IMR-90 (cell line): ENCODE data around the gene LSM14B. TPM values are rescaled to one million over a fixed set of nuclear protein-coding genes. Genes with fewer than 3 reads are reported as not detected.

Source experiments
- ATAC-seq: fragments of 200-7000 bp; cut with Tn5 transposase; 2 replicates; pipeline ENCODE4 v1.9.1; 2020; ENCODE audit warnings: low read depth, mild to moderate bottlenecking, moderate library complexity
- BruUV-seq: library from RNA; stranded (reverse); fragments of 400-500 nt; replicated peaks from 2 replicates; lab custom pipeline; 2021; lab: Mats Ljungman, UMichigan
- CTCF ChIA-PET: fragments of 300-600 bp; formaldehyde crosslinking; extraction: SDS; loops from one replicate; lab custom pipeline; 2021; ENCODE audit warnings: antibody characterized with exemption; lab: Yijun Ruan, JAX
- POLR2A ChIA-PET: fragments of 300-600 bp; sonication (Branson Sonifier 250); formaldehyde crosslinking; loops from one replicate; lab custom pipeline; 2022; ENCODE audit warnings: antibody characterized with exemption; ENCODE audit not compliant: unreplicated experiment; lab: Charles Lee
- DNase-seq: peaks from one replicate; pipeline ENCODE4 v3.0.0; 2013
- H2AFZ ChIP-seq: replicated peaks from 2 replicates; pipeline ENCODE3; 2013; ENCODE audit warnings: low read length, mild to moderate bottlenecking; ENCODE audit not compliant: poor library complexity
- H2AK5ac ChIP-seq: 2 replicates; pipeline ENCODE4 v1.6.1; 2013; ENCODE audit warnings: low read depth, low read length, inconsistent platforms
- H2AK9ac ChIP-seq: replicated peaks from 2 replicates; pipeline ENCODE3; 2013; ENCODE audit warnings: mild to moderate bottlenecking, low read depth, low read length, moderate library complexity; ENCODE audit not compliant: poor library complexity
- H2BK120ac ChIP-seq: 2 replicates; pipeline ENCODE4 v1.6.1; 2013; ENCODE audit warnings: low read depth, low read length, inconsistent platforms
- H2BK15ac ChIP-seq: 3 replicates; pipeline ENCODE4 v1.6.1; 2013; ENCODE audit warnings: low read depth, low read length, inconsistent platforms
- H2BK20ac ChIP-seq: 2 replicates; pipeline ENCODE4 v1.6.1; 2013; ENCODE audit warnings: low read depth, mild to moderate bottlenecking, inconsistent platforms, low read length, moderate library complexity
- H2BK5ac ChIP-seq: 2 replicates; pipeline ENCODE4 v1.6.1; 2013; ENCODE audit warnings: mild to moderate bottlenecking, low read depth, low read length, inconsistent platforms; ENCODE audit not compliant: poor library complexity, severe bottlenecking
- H3K14ac ChIP-seq: replicated peaks from 2 replicates; pipeline ENCODE4 v1.6.1; 2013; ENCODE audit warnings: low read depth, low read length, inconsistent platforms
- H3K18ac ChIP-seq: 2 replicates; pipeline ENCODE4 v1.6.1; 2013; ENCODE audit warnings: low read depth, low read length, control low read depth
- H3K23ac ChIP-seq: 2 replicates; pipeline ENCODE4 v1.6.1; 2013; ENCODE audit warnings: low read depth, low read length, inconsistent platforms
- H3K27ac ChIP-seq: 2 replicates; pipeline ENCODE4 v1.5.1; 2013; ENCODE audit warnings: mild to moderate bottlenecking, control low read depth, low read length; ENCODE audit not compliant: insufficient read depth
- H3K27me3 ChIP-seq: 2 replicates; pipeline ENCODE4 v1.6.1; 2013; ENCODE audit warnings: low read length; ENCODE audit not compliant: control insufficient read depth, insufficient read depth
- H3K36me3 ChIP-seq: 2 replicates; pipeline ENCODE4 v1.6.1; 2013; ENCODE audit warnings: low read length, mixed read lengths; ENCODE audit not compliant: control insufficient read depth, insufficient read depth
- H3K4ac ChIP-seq: 2 replicates; pipeline ENCODE4 v1.6.1; 2013; ENCODE audit warnings: low read depth, low read length, inconsistent platforms
- H3K4me1 ChIP-seq: 2 replicates; pipeline ENCODE4 v1.6.1; 2013; ENCODE audit warnings: low read length, mixed read lengths; ENCODE audit not compliant: control insufficient read depth, insufficient read depth
- H3K4me2 ChIP-seq: 2 replicates; pipeline ENCODE4 v1.6.1; 2013; ENCODE audit warnings: low read depth, mild to moderate bottlenecking, control low read depth, low read length, moderate library complexity
- H3K4me3 ChIP-seq: 2 replicates; pipeline ENCODE4 v1.5.1; 2013; ENCODE audit warnings: low read depth, mild to moderate bottlenecking, control low read depth, low read length, moderate library complexity; ENCODE audit not compliant: insufficient read depth
- H3K56ac ChIP-seq: 2 replicates; pipeline ENCODE4 v1.6.1; 2013; ENCODE audit warnings: low read length, inconsistent platforms; ENCODE audit not compliant: insufficient read depth; ENCODE audit errors: extremely low read depth
- H3K79me1 ChIP-seq, 2 experiments: 2 replicates each; pipeline ENCODE4 v1.6.1; 2013; ENCODE audit warnings: low read length in 2 of 2, inconsistent platforms in 1 of 2, low read depth in 1 of 2
- H3K9ac ChIP-seq: 2 replicates; pipeline ENCODE4 v1.6.1; 2013; ENCODE audit warnings: low read depth, low read length, control low read depth
- H3K9me1 ChIP-seq: 2 replicates; pipeline ENCODE4 v1.6.1; 2013; ENCODE audit warnings: low read length, inconsistent platforms; ENCODE audit not compliant: insufficient read depth
- H3K9me3 ChIP-seq: 2 replicates; pipeline ENCODE4 v1.6.1; 2013; ENCODE audit warnings: low read length; ENCODE audit not compliant: control insufficient read depth, insufficient read depth
- H4K20me1 ChIP-seq: 2 replicates; pipeline ENCODE4 v1.6.1; 2013; ENCODE audit warnings: low read length, inconsistent platforms; ENCODE audit not compliant: insufficient read depth
- H4K5ac ChIP-seq: 2 replicates; pipeline ENCODE4 v1.6.1; 2013; ENCODE audit warnings: mild to moderate bottlenecking, low read depth, low read length, control low read depth
- H4K8ac ChIP-seq, 2 experiments: 2 replicates each; pipeline ENCODE4 v1.6.1; 2013; ENCODE audit warnings: low read depth in 2 of 2, low read length in 2 of 2, control low read depth in 1 of 2, inconsistent platforms in 1 of 2
- H4K91ac ChIP-seq: 2 replicates; pipeline ENCODE4 v1.6.1; 2013; ENCODE audit warnings: low read depth, low read length, inconsistent platforms; ENCODE audit not compliant: insufficient read depth
- BHLHE40 ChIP-seq: fragments of 150-350 bp; IDR thresholded peaks from 2 replicates; pipeline ENCODE4 v1.6.1; 2016; ENCODE audit warnings: mild to moderate bottlenecking, low read depth, low read length
- CEBPB ChIP-seq: IDR thresholded peaks from 2 replicates; pipeline ENCODE4 v1.6.1; 2012; ENCODE audit warnings: low read depth, low read length, improper control_type of control experiment
- ELK1 ChIP-seq: fragments of 150-350 bp; IDR thresholded peaks from 2 replicates; pipeline ENCODE4 v1.6.1; 2016; ENCODE audit warnings: low read depth, mild to moderate bottlenecking, low read length, moderate library complexity, borderline replicate concordance
- FOS ChIP-seq: fragments of 150-350 bp; IDR thresholded peaks from 2 replicates; pipeline ENCODE4 v1.6.1; 2016; ENCODE audit warnings: low read depth, low read length
- MAFK ChIP-seq: IDR thresholded peaks from 2 replicates; pipeline ENCODE4 v1.6.1; 2012; ENCODE audit warnings: low read depth, low read length, improper control_type of control experiment
- MXI1 ChIP-seq: IDR thresholded peaks from 2 replicates; pipeline ENCODE4 v1.6.1; 2012; ENCODE audit warnings: low read depth, mild to moderate bottlenecking, low read length, moderate library complexity, borderline replicate concordance
- NFE2L2 ChIP-seq: fragments of 150-350 bp; IDR thresholded peaks from 2 replicates; pipeline ENCODE4 v1.6.1; 2016; ENCODE audit warnings: low read depth, mild to moderate bottlenecking, low read length
- POLR2A ChIP-seq: IDR thresholded peaks from 2 replicates; pipeline ENCODE4 v1.6.1; 2012; ENCODE audit warnings: mild to moderate bottlenecking, low read depth, low read length
- RAD21 ChIP-seq: IDR thresholded peaks from 2 replicates; pipeline ENCODE4 v1.6.1; 2012; ENCODE audit warnings: low read length, improper control_type of control experiment
- RCOR1 ChIP-seq: IDR thresholded peaks from 2 replicates; pipeline ENCODE4 v1.6.1; 2012; ENCODE audit warnings: mild to moderate bottlenecking, low read length, improper control_type of control experiment; ENCODE audit not compliant: insufficient replicate concordance
- RFX5 ChIP-seq: IDR thresholded peaks from 2 replicates; pipeline ENCODE4 v1.8.0; 2012; ENCODE audit warnings: low read depth, mild to moderate bottlenecking, low read length, moderate library complexity
- SMC3 ChIP-seq: fragments of 150-350 bp; IDR thresholded peaks from 2 replicates; pipeline ENCODE4 v1.6.1; 2016; ENCODE audit warnings: low read depth, mild to moderate bottlenecking, antibody characterized with exemption, low read length, moderate library complexity
- WGBS, 2 experiments: methylation state at CpG; one replicate each; pipeline versions ENCODE4 v1.1.5 to v1.1.7; 2013; ENCODE audit warnings: missing lambda C conversion rate in 2 of 2; ENCODE audit not compliant: insufficient read length in 1 of 2; ENCODE audit errors: extremely low coverage in 2 of 2; 5-methylcytosine and 5-hydroxymethylcytosine counted together
- dilution Hi-C: fragments of 300-500 bp; cut with HindIII; formaldehyde crosslinking; loops from one replicate; pipeline ENCODE4 v1.14.3; 2018; ENCODE audit warnings: low sequenced_read_pairs; ENCODE audit not compliant: unreplicated experiment
- in situ Hi-C: fragments of 300-500 bp; cut with MboI; formaldehyde crosslinking; loops from 3 replicates; pipeline ENCODE4 v1.14.3; 2019; ENCODE audit warnings: low sequenced_read_pairs, inconsistent platforms, mixed read lengths
- intact Hi-C: fragments of 100-400 bp; cut with micrococcal nuclease; formaldehyde crosslinking; loops from 2 replicates; pipeline ENCODE4 v1.10.0; 2022
- polyA plus RNA-seq, 3 experiments: library from polyadenylated mRNA; depleted of rRNA; stranded (reverse); fragments of >200 nt; gene quantifications; 2 replicates each; pipeline ENCODE4 v1.2.3, GENCODE V29; 2012; ENCODE audit warnings: low replicate concordance in 1 of 3
- total RNA-seq: library from RNA; depleted of rRNA; stranded (reverse); fragments of >200 nt; gene quantifications from 2 replicates; pipeline ENCODE4 v1.2.3, GENCODE V29; 2012
- TF ChIP-seq, protein P1 (sequence below): conservative IDR thresholded peaks from 2 replicates; pipeline ENCODE4 v1.5.1; 2012; ENCODE audit warnings: mild to moderate bottlenecking, low read depth, low read length, improper control_type of control experiment

LSM14B gene
- total and polyA plus RNA-seq, 2 of the 4 experiments (the other 2 are of a cell fraction) = 23.7 to 41.1 TPM

DNA sequence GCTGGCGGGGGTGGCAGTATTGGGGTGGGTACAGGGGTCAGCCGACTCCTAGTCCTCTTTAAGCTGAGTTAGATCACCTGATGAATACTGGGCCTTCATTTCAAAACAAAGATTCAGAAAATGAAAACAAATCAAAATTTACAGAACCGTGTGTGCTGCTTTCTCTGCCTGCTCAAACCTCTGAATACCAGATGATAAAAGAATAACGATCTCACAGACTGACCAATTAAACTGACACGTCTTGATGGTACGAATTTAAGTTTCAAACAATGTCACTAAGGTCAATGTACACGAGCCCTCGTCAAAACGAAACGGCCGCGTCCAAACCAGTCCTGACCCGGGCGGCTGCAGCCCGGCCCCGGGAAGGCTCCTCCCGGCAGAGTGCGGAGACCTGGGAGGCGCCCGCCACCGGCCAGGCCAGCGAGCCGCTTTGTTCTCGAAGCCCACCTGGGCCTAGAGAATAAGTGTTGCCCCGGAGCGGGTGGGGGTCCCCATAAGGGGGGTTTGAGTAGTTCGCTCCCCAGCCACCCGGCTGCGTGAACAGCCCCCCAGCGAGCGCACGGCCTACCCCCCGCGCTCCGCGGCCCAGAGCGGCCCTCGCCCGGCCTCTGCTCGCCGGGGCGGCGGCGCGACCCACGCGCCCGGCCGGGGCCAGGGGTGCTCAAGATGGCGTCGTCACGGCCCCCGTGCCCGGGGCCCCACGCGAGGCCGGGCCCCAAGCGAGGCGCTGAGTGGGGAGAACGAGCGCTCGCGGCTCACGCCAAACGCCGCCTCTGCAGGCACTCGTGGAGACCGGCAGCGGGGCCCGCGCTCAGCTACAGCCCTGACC is 20.2 kb downstream of the LSM14B start:
- Histone ChIP-seq H2BK5ac (peak overlapping the region; percentile 98), H4K20me1 (peaks cover 87% of the 10 kb centered on the region), H3K14ac (peak overlapping the region; percentile 94), H2AK9ac (peak overlapping the region; percentile 99), H3K18ac (no peak overlapping the region), H2BK15ac (no peak overlapping the region), H3K27ac (peak overlapping the region; percentile 99), H3K4me3 (peak overlapping the region; percentile 95), H2BK120ac (no peak overlapping the region), H2BK20ac (no peak overlapping the region), H3K9me1 (peaks cover 26% of the 10 kb centered on the region), H3K4me2 (peak overlapping the region; percentile 89), H4K91ac (no peak overlapping the region), H4K5ac (no peak overlapping the region), H3K9me3 (no peaks in the 10 kb centered on the region), H3K23ac (peak overlapping the region; percentile 68), H3K79me1 (peaks cover 12 to 80% of the 10 kb centered on the region in 2 experiments), H3K27me3 (no peaks in the 10 kb centered on the region), H3K4ac (peak overlapping the region; percentile 76), H3K9ac (peak overlapping the region; percentile 93), H2AFZ (peak overlapping the region; percentile 97), H3K36me3 (peaks cover 36% of the 10 kb centered on the region), H4K8ac (no peak overlapping the region; a peak in 1 of 4 replicates), H3K56ac (peak overlapping the region; percentile 56; the same call in 1 of the 2 replicates), H3K4me1 (peaks cover 15% of the 10 kb centered on the region), H2AK5ac (peak overlapping the region; percentile 0; the same call in 1 of the 2 replicates)
- ChIA-PET CTCF (interaction anchor here (0.7 kb wide), 1 partner anchor 121 kb away, joined by 3 read pairs; no protein-coding TSS in a partner anchor), POLR2A (no interaction called here)
- DNase-seq = no peak
- BruUV-seq = no TSS peak
- in situ Hi-C loops = no loop called here
- dilution Hi-C loops = no loop called here
- no peak for TF ChIP-seq CEBPB
- no peak for TF ChIP-seq MAFK
- no peak for TF ChIP-seq POLR2A
- no peak for TF ChIP-seq NFE2L2
- TF ChIP-seq BHLHE40 = no peak
- TF ChIP-seq RCOR1 = no peak
- no peak for TF ChIP-seq RAD21
- TF ChIP-seq RFX5 = no peak
- TF ChIP-seq, protein P1, sequence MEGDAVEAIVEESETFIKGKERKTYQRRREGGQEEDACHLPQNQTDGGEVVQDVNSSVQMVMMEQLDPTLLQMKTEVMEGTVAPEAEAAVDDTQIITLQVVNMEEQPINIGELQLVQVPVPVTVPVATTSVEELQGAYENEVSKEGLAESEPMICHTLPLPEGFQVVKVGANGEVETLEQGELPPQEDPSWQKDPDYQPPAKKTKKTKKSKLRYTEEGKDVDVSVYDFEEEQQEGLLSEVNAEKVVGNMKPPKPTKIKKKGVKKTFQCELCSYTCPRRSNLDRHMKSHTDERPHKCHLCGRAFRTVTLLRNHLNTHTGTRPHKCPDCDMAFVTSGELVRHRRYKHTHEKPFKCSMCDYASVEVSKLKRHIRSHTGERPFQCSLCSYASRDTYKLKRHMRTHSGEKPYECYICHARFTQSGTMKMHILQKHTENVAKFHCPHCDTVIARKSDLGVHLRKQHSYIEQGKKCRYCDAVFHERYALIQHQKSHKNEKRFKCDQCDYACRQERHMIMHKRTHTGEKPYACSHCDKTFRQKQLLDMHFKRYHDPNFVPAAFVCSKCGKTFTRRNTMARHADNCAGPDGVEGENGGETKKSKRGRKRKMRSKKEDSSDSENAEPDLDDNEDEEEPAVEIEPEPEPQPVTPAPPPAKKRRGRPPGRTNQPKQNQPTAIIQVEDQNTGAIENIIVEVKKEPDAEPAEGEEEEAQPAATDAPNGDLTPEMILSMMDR = no peak
- TF ChIP-seq ELK1 = no peak
- no peak for TF ChIP-seq FOS
- no peak for TF ChIP-seq SMC3
- TF ChIP-seq MXI1 = no peak
- intact Hi-C loops = no loop called here
- ATAC-seq = peak; percentile 10
- 0% methylated on average over 2 of the region's 71 CpGs; no CpG with 5 or more reads in 1 of the 2 experiments for WGBS, 2 experiments
